ENCODE data around the gene HOXB8. TPM values are rescaled to one million over a fixed set of nuclear protein-coding genes. Genes with fewer than 3 reads are reported as not detected.

HOXB8 gene
- total and polyA plus RNA-seq, 2 of the 13 experiments (the other 11 are each of a cell fraction or from before 2014, with no cell fraction given): not detected

- FAIRE-seq: no peak
- Histone ChIP-seq H3K4me3 (replicated peaks in 1 of 3; ENCODE audit: insufficient read depth in 1 of 3, low read depth in 2 of 3, low read length in 3 of 3) (no peak overlapping the region), H4K20me1 (ENCODE audit: insufficient read depth, low read length) (peaks cover 8% of the 10 kb centered on the region; the same call in 1 of the 2 replicates), H3K4me2 (ENCODE audit: low read depth, low read length) (no peak overlapping the region), H3K9ac (ENCODE audit: insufficient read depth, low read depth, low read length) (no peak overlapping the region), H3K9me3 (ENCODE audit: low read length) (no peaks in the 10 kb centered on the region), H3K79me2 (ENCODE audit: insufficient read depth, low read length) (no peaks in the 10 kb centered on the region), H3K4me1 (ENCODE audit: insufficient read depth, low read length) (no peaks in the 10 kb centered on the region), H2AFZ (ENCODE audit: low read length) (no peak overlapping the region), H3K27ac (ENCODE audit: extremely low read length, insufficient read depth, low read length) (no peak overlapping the region), H3K27me3 (ENCODE audit: control insufficient read depth in 1 of 2, insufficient read depth in 2 of 2, low read length in 2 of 2) (peaks cover 46 to 98% of the 10 kb centered on the region in 2 experiments), H3K36me3 (replicated peaks in 1 of 2; ENCODE audit: control insufficient read depth in 1 of 2, insufficient read depth in 2 of 2, low read length in 2 of 2) (no peaks in the 10 kb centered on the region)
- no peak for DNase-seq (ENCODE audit: low spot score)
- ATAC-seq: no peak
- no peak for TF ChIP-seq ELF3 (CRISPR knock-in tag; IDR thresholded peaks at IDR 0.05)
- TF ChIP-seq TAF1 (CRISPR knock-in tag; IDR thresholded peaks at IDR 0.05): no peak
- no peak for TF ChIP-seq ZKSCAN5 (CRISPR knock-in tag; IDR thresholded peaks at IDR 0.05)
- no peak for TF ChIP-seq NFYC (CRISPR knock-in tag; IDR thresholded peaks at IDR 0.05)
- no peak for TF ChIP-seq SMC3 (IDR thresholded peaks at IDR 0.05; ENCODE audit: low read length)
- TF ChIP-seq ZFP90 (CRISPR knock-in tag; IDR thresholded peaks at IDR 0.05; ENCODE audit: borderline replicate concordance): no peak
- no peak for TF ChIP-seq ZBTB40 (IDR thresholded peaks at IDR 0.05)
- no peak for TF ChIP-seq ZBTB40 (CRISPR knock-in tag; IDR thresholded peaks at IDR 0.05)
- no peak for TF ChIP-seq ZNF484 (CRISPR knock-in tag; IDR thresholded peaks at IDR 0.05; ENCODE audit: borderline replicate concordance, low read depth)
- CTCF ChIA-PET (ENCODE audit: low intra/inter-chr PET ratio, low total read pairs): interaction anchor here (1.1 kb wide), 1 partner anchor 312 kb away, joined by 3 read pairs; no protein-coding TSS in a partner anchor
- WGBS (ENCODE audit: low lambda C conversion rate): 4% methylated on average over 6 of the region's 6 CpGs
- intact Hi-C loops (cut with micrococcal nuclease; ENCODE audit: unreplicated experiment) (no loop called here), in situ Hi-C loops (cut with HindIII; ENCODE audit: extremely low pct_ligation_motif_present, low pct_unique_long_range_greater_than_20kb) (no loop called here)
- BruUV-seq (replicated peaks): no TSS peak
- POLR2A ChIA-PET: no interaction called here
Measured at GRCh38 chr17:48620461-48621139, 5.5 kb upstream of the HOXB8 start.

Measured in HepG2 (cell line).